Ishikawa (cell line): ENCODE measurements around the gene TRIM9.

Experiments
- CEBPB ChIP-seq: IDR thresholded peaks from 2 replicates; pipeline ENCODE4 v1.6.1; 2012
- CREB1 ChIP-seq: IDR thresholded peaks from 2 replicates; pipeline ENCODE4 v1.6.1; 2012; ENCODE audit warnings: low read depth
- EGR1 ChIP-seq: IDR thresholded peaks from 2 replicates; pipeline ENCODE4 v1.6.1; 2012
- EP300 ChIP-seq: IDR thresholded peaks from 2 replicates; pipeline ENCODE4 v1.6.1; 2012; ENCODE audit warnings: borderline replicate concordance
- FOXM1 ChIP-seq: IDR thresholded peaks from 2 replicates; pipeline ENCODE4 v1.6.1; 2012; ENCODE audit warnings: low read depth, borderline replicate concordance
- MAX ChIP-seq: IDR thresholded peaks from 2 replicates; pipeline ENCODE4 v1.6.1; 2012
- NFIC ChIP-seq: IDR thresholded peaks from 2 replicates; pipeline ENCODE4 v1.6.1; 2012
- RAD21 ChIP-seq: IDR thresholded peaks from 2 replicates; pipeline ENCODE4 v1.6.1; 2012; ENCODE audit warnings: low read depth
- REST ChIP-seq: IDR thresholded peaks from 2 replicates; pipeline ENCODE4 v1.6.1; 2012; ENCODE audit warnings: low read depth, mild to moderate bottlenecking
- TAF1 ChIP-seq: IDR thresholded peaks from 2 replicates; pipeline ENCODE4 v1.6.1; 2012; ENCODE audit warnings: low read depth, mild to moderate bottlenecking
- TCF12 ChIP-seq: IDR thresholded peaks from 2 replicates; pipeline ENCODE4 v1.6.1; 2012; ENCODE audit warnings: low read depth
- TEAD4 ChIP-seq: IDR thresholded peaks from 2 replicates; pipeline ENCODE4 v1.6.1; 2012
- USF1 ChIP-seq: IDR thresholded peaks from 2 replicates; pipeline ENCODE4 v1.6.1; 2012
- YY1 ChIP-seq: IDR thresholded peaks from 2 replicates; pipeline ENCODE4 v1.6.1; 2012; ENCODE audit warnings: low read depth

- TF ChIP-seq FOXM1, result no peak
- TF ChIP-seq TCF12, result no peak
- no peak for TF ChIP-seq RAD21
- TF ChIP-seq YY1, result no peak
- TF ChIP-seq EP300, result no peak
- TF ChIP-seq EGR1, result no peak
- no peak for TF ChIP-seq REST
- TF ChIP-seq MAX, result no peak
- no peak for TF ChIP-seq CREB1
- no peak for TF ChIP-seq CEBPB
- no peak for TF ChIP-seq TAF1
- no peak for TF ChIP-seq NFIC
- TF ChIP-seq TEAD4, result no peak
- no peak for TF ChIP-seq USF1
Observed at GRCh38 chr14:50979941-50980850, 114.7 kb downstream of the TRIM9 start.
